ENCODE measurements around the gene P3H2.

Gene P3H2

DNA sequence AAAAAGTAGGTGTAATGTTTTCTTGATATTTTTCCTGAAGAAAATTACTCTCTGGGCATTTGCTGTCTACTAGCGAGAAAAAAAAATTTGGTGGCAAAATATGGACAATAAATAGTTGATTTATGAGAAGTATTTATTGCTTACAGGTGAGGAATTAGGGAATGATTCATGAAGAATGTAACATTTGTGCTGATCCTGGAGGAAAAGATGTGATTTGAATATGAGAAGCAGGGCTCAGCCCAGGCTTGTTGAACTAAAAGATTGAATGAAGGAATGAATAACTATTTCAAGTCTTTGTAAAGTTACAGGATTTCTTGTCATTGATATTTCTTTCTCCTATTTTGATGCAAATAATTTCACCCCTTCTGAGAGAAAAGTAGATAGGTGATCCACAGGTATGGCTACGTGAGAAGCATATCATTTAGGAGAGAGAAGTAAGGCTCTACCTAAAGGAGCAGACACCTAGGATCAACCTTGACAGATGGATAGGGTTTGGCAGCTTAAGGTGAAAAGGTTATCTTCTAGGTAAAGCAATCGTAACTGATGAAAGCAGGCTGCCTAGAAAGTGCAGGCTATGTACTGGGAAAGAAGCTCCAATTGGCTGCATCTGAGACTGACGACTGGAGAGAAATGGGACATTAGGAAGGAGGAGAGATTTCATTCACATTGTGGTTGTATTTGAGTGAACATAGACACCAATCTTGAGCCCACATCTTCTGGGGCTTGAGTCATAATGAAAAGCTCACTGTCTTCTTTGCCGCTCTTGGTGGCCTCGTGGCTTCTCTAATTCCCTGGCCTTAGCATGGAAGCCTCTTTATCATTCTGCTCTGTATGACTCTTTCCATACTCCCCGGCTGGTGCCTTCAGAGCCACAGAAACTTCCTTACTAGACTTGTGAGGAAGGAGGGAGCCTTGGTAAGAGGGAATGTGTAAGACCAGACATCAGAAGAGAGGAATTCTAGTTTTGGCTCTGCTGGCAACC lies 106.5 kb downstream of the P3H2 start:
- no peak for DNase-seq

DNA sequence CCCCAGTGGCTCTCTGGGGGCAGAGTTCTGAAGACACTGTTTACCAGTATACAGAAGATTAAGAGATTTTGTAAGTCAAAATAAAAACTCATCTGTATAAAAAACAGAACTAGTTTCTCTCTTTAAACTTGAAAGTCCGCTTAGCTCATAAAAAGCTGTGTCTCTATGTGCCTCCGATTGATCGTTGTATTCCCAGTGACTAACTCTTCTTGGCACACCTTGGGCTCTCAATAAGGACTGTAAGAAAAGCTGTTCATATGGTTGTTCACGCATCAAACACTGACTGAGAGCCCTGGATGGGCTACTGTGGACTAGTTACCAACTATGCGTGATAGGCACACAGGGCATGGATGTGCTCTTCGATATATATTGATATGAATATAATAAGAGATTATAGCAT lies 107.9 kb downstream of the P3H2 start:
- no peak for DNase-seq

GRCh38 chr3:190012314-190012782 lies 108.3 kb downstream of the P3H2 start:
- DNase-seq, result no peak

- DNase-seq, result no peak
These were observed 110.2 kb downstream of the P3H2 start for GRCh38 chr3:190010486-190010885.

GRCh38 chr3:190009614-190010013 lies 111.1 kb downstream of the P3H2 start:
- DNase-seq, result no peak

DNA sequence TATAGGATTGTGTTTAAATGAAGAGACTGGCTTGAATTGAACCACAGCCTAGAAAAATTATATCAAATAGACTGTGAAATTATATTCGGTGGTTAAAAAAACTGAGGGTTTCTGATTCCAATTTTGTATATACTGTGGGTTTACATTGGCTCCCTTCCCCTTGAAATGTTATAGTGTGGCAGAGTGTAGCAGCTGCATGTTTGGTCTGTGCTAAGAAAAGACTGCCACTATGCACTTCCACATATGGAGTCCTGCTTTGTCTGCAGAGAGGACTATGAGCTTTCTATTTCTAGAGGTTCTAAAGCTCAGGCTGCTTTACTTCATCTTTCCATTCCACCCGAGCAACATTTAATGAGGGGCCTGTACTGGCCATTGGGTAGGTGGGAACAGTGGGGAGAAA lies 112.3 kb downstream of the P3H2 start:
- DNase-seq, result no peak

- DNase-seq, result no peak
These were observed 115.2 kb downstream of the P3H2 start for GRCh38 chr3:190005343-190006113.

DNA sequence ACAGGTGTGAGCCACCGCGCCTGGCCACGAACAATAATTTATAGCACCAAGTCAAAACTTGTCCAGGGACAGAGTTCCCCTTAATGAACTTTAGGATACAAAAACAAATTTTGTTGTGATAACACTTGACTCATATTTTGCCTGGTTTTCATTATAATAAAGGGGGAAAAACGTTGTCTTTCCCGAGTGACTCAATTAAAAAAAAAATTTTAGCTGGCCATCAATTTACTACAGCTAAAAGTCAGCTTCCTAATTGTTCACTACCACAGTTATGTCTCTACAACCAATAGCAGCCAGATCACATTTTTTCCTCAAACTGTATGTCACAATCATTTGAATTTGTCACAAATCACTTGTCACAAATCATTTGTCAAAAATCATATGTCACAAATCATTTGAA lies 116.0 kb downstream of the P3H2 start:
- DNase-seq, result no peak

DNA sequence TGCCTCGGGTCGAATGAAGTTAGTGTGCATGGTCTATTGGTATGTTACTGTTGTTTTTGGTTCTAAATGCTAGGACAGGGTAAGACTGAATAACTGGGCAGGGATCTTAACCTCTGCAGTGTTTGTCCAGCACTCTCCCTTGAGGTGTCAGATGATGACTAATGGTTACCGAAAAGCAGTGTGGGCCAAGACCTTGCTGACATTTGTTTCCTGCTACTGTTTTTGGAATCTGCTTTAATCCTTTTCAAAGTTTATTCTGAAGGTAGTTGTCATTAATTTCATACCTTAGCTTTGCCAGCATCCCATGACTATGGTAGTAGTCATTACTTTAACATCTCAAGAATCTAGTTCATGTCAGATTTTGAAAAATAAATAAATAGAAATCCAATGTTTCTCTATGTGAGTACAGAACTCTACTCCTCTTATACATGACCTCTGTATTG lies 117.0 kb downstream of the P3H2 start:
- no peak for DNase-seq

DNA sequence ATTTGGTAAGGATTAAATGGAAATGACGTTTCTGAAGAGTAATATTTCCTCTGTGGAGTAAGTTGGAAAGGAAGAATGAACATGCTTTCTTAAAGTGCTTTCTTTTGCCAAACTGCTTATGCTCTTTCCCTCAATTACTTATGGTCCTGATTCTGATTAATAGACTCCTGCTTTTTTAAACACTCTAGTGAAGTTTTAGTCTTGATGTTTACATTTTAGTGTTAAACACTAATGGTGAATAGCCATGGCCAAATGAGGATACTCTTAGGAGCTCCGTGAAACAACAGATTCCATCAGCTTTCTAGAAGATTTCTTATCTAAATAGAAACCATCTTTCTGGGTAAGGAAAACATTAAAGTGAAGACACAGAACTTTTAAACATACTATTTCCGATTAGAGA lies 117.6 kb downstream of the P3H2 start:
- no peak for DNase-seq

DNA sequence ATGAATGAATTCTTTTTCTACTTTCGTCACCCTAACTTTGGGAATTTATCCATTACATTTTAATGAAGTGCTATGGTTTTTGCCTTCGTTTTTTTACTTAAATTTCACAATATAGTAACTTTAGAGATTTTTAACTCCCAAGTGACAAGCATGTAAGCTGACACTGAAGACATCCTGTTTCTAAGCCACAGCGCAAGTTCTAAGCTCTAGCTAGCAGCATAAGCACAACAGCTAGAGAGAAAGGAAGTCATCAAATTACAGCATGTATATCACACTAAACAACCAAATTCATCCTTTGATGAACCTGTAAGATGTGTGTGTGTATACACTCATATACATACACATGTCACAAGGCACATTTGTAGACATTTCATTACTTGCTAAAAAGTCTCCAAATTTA lies 119.3 kb downstream of the P3H2 start:
- no peak for DNase-seq

GRCh38 chr3:190000861-190001196 lies 119.9 kb downstream of the P3H2 start:
- no peak for DNase-seq

GRCh38 chr3:190000187-190000860 lies 120.4 kb downstream of the P3H2 start:
- no peak for DNase-seq

GRCh38 chr3:189999718-190000117 lies 121.0 kb downstream of the P3H2 start:
- no peak for DNase-seq

GRCh38 chr3:189995129-189995528 lies 125.6 kb downstream of the P3H2 start:
- no peak for DNase-seq

DNA sequence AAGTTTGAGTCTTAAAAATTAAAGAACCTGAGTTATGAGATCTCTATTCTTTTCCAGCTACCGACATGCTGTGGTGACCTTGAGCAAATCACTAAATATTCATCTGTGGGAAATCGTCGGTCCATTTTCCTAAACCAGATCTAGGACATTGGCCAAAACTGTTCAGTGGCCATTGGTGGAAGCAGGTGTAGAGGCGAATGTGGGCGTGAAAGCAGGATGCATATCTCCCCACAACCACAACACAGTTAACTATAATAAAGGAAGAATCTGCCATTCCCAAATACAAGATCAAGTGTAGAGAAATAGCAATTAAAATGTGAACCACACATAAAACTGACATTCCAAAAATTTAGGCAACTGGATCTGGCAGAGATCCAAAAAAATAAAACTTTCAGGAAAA lies 129.9 kb downstream of the P3H2 start:
- DNase-seq, result no peak

DNA sequence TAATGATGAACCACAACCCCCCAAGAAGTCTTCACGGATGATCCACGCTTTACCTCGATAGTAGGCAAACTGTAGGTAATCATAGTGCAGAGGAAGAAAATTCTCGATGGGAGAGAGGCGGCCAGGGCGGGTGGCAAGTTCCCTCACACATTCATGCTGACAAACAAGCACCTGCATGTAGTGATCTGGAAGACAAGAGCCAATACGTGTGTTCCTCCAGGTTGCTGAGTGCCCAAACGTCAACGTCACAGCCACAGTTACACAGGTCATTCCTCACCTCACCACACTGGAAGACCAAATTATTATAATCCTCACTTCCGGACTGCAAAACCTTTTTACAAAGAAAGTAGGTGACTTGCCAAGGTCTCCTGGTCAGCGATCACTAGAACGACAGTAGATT lies 131.8 kb downstream of the P3H2 start:
- DNase-seq, result no peak

DNA sequence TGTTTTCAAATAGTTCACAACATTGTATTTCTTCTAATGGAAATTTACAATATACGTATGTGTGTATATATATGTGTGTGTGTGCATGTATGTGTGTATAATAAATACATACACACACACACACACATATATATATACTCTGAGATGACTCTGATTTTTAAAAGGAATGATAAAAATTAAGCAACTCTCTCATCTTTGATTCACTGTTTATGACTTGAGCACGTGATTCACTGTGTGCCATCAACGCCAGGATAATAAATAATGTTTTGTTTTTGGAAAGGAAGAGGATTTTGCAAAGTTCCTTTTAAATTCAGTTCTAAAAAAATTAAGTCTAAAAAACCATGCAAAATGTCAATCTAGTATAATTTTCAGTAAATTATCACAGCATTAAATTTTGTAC lies 132.4 kb downstream of the P3H2 start:
- no peak for DNase-seq

GRCh38 chr3:189985948-189986347 lies 134.7 kb downstream of the P3H2 start:
- no peak for DNase-seq

DNA sequence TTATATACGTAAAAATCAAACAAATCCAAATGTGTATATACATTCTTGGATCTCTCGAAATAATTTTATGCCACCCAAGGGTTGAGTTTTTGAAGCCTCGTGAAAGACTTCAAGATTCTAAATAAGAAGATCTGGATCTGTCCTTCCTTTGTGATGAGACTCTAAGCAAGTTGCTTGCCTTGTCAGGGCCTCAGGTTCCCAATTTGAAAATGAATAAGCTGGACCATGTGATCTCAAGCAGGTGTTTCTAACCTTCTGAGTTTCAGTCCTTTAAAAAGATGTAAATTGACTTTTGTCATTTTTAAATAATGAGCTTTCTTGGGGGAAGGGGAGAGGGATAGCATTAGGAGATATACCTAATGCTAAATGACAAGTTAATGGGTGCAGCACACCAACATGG lies 137.1 kb downstream of the P3H2 start:
- no peak for DNase-seq

- no peak for DNase-seq
These were observed 138.3 kb downstream of the P3H2 start for GRCh38 chr3:189982321-189982945.

DNA sequence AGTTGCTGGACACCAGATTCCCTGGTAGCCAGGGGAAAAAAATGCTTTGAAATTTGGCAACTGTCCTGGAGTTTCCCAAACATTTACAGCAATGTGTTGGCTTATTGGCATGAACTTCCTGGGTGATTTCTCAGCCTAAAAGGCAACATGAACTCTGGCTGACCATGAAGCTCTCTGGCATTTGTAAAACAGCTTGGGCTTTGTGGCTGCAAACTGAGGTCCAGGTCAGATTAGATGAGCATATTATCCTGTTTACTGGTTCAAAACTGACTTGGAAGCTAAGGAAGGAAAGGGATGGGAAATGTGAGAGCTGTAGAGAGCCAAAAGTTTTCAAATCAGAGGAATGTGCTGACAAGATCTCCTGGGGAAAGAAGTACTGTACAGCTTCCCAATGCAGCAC lies 139.0 kb downstream of the P3H2 start:
- DNase-seq, result no peak

DNA sequence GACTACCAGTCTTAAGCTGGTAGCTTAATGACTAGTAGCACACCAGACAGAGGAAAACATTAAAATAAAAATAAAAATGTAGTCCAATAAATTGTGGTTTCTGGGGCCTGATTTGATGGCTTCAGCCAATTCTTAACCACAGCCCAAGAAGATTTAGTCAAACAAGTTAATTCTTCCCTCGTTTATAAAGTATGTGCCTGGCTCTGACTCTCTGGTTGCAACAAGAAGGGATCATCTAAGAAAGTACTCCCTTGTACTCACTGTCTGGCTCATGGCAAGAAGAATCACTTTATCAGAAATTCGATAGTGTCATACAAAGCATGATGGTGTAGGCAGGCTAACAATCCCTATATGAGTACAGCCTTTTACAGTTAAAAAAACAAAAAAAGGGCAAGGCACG lies 141.9 kb downstream of the P3H2 start:
- no peak for DNase-seq

All from activated CD4-positive, CD25-positive, alpha-beta regulatory T cell treated with anti-CD3 and anti-CD28 coated beads, Interleukin-2, amount 50 U/mL, for 72 hours (primary cell).